T follicular helper cell (primary cell): ENCODE data around the gene CUBN.

ENCODE experiments used
- DNase-seq: peaks from one replicate; pipeline ENCODE4 v3.0.0-alpha.2; 2020; ENCODE audit warnings: low read depth

CUBN gene

GRCh38 chr10:16787361-16787791 is 342.2 kb downstream of the CUBN start:
- DNase-seq, result peak; percentile 56

DNA sequence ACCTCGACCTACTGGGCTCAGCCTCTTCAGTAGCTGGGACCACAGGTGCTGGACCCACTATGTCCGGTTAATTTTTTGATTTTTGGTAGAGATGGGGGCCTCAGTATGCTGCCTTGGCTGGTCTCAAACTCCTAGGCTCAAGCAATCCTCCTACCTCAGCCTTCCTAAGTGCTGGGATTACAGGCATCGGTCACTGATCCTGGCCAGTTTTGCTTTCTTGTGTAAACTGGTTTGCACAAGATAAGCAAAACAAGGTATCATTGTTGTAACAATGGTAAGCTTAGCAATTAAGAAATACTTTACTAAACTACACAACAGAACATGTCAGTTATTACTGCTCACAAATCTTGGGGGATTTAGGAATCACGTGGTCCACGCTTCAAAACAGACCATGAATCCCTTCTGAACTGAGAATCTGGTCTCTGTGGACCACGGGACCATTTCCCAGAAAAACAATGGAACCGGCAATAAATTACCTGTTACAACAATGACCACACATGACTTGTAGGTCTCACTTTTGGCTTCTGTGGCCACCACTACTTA is 349.2 kb downstream of the CUBN start:
- no peak for DNase-seq

- no peak for DNase-seq
Measured at GRCh38 chr10:16779384-16779915, 350.2 kb downstream of the CUBN start.

GRCh38 chr10:16777473-16778370 is 351.9 kb downstream of the CUBN start:
- DNase-seq, result no peak

- DNase-seq, result no peak
Measured at GRCh38 chr10:16776896-16777295, 352.7 kb downstream of the CUBN start.
